GM12892 (cell line): ENCODE data around the gene FLCN.

ENCODE experiments used
- POLR2A ChIP-seq: IDR thresholded peaks from 2 replicates; pipeline ENCODE4 v1.6.1; 2011; ENCODE audit warnings: low read depth, low read length, control low read depth
- POLR2AphosphoS5 ChIP-seq: IDR thresholded peaks from 2 replicates; pipeline ENCODE4 v1.6.1; 2011; ENCODE audit warnings: low read depth, low read length, control low read depth

DNA sequence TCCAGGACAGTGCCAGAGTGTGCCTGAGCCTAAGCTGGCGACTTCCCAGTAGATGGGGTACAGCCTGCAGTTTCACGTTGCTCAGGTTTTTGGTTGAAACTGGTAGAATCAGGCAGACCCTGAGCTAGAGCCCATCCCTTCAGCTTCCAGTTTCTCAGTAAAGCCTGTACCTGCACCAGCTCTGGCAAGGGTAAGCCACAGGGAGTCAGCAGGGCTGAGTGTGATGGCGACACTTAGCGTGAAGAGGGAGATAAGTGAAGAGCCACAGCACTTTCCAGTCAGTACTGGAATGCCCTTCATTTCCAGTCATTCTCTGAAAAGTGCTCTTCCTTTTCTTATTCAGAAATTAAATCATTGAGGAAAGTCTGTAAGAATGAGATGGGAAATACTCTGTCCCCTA is 53.2 kb downstream of the FLCN start:
- TF ChIP-seq POLR2A (no peak), POLR2AphosphoS5 (no peak)
